AG10803 (cell line): ENCODE results near the gene CFAP20.
"Not testable (repeated sequence)": the region's sequence is repeated elsewhere in the genome, so short reads cannot be mapped to it uniquely, and the experiment has no call there.

Experiments
- DNase-seq: peaks from one replicate; pipeline ENCODE4 v3.0.0; 2010; ENCODE audit warnings: low read depth
- H3K4me3 ChIP-seq: 2 replicates; pipeline ENCODE4 v1.5.1; 2011; ENCODE audit warnings: mild to moderate bottlenecking, low read length, control low read depth
- CTCF ChIP-seq: conservative IDR thresholded peaks from 2 replicates; pipeline ENCODE4 v1.5.1; 2011; ENCODE audit warnings: mild to moderate bottlenecking, low read length, control low read depth, inconsistent platforms

The CFAP20 gene

GRCh38 chr16:58082381-58082780 is 46.8 kb downstream of the CFAP20 start:
- DNase-seq, result no peak
- no peak overlapping the region for H3K4me3 ChIP-seq
- TF ChIP-seq CTCF, result no peak

- DNase-seq, H3K4me3 ChIP-seq: not testable (repeated sequence)
Observed at GRCh38 chr16:58080657-58081056, 48.5 kb downstream of the CFAP20 start.

GRCh38 chr16:58077796-58078195 is 51.4 kb downstream of the CFAP20 start:
- TF ChIP-seq CTCF, result no peak
- DNase-seq, result no peak
- H3K4me3 ChIP-seq, result no peak overlapping the region

GRCh38 chr16:58076514-58076913 is 52.7 kb downstream of the CFAP20 start:
- TF ChIP-seq CTCF, result no peak
- no peak for DNase-seq
- H3K4me3 ChIP-seq, result no peak overlapping the region

GRCh38 chr16:58074657-58075056 is 54.5 kb downstream of the CFAP20 start:
- no peak for DNase-seq
- TF ChIP-seq CTCF, result no peak
- H3K4me3 ChIP-seq, result no peak overlapping the region

DNA sequence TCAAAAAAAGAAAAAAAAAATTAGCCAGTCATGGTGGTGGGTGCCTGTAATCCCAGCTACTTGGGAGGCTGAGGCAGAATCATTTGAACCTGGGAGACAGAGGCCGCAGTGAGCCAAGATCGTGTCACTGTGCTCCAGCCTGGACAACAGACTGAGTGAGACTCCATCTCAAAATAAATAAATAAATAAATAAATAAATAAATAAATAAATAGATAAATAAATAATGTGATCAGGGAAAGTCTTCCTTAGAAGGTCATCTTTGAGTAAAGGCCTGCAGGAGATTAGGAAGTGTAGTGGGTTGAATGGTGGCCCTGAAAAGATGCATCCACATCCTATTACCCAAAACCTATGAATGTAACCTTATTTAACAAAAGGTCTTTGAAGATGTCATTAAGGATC is 56.1 kb downstream of the CFAP20 start:
- not testable (repeated sequence) for H3K4me3 ChIP-seq

DNA sequence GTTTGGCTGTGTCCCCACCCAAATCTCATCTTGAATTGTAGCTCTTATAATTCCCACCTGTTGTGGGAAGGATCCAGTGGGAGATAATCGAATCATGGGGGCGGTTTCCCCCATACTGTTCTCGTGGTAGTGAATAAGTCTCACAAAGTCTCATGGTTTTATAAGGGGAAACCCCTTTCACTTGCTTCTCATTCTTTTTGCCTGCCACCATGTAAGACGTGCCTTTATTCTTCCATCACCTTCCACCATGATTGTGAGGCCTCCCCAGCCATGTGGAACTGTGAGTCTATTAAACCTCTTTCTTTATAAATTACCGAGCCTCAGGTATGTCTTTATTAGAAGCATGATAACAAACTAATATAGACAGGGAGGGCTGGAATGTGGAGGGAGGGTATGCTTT is 57.0 kb downstream of the CFAP20 start:
- H3K4me3 ChIP-seq, DNase-seq: not testable (repeated sequence)

More for the DNA sequence above, 56.1 kb downstream of the CFAP20 start:
- DNase-seq, result not testable (repeated sequence)

- H3K4me3 ChIP-seq, result no peak overlapping the region
- no peak for TF ChIP-seq CTCF
- DNase-seq, result no peak
Observed at GRCh38 chr16:58070585-58070984, 58.6 kb downstream of the CFAP20 start.
